Neural progenitor cell (in vitro differentiated cells): Measurements from ENCODE around the gene CCDC136. TPM values are rescaled to one million over a fixed set of nuclear protein-coding genes. Genes with fewer than 3 reads are reported as not detected.
A peak's percentile ranks its signal among the peaks of the same experiment; 100 is the strongest.

Experiments
- DNase-seq: peaks from one replicate; pipeline ENCODE4 v3.0.0-alpha.2; 2016; ENCODE audit warnings: low spot score
- H2AFZ ChIP-seq: fragments of 200-600 bp; sonication (generic); replicated peaks from 2 replicates; pipeline ENCODE4 v1.6.1; 2016; ENCODE audit warnings: antibody characterized with exemption
- H3F3A ChIP-seq: fragments of 200-600 bp; sonication (generic); 2 replicates; pipeline ENCODE4 v1.6.1; 2016; ENCODE audit warnings: antibody characterized with exemption, low read depth
- H3K27ac ChIP-seq: fragments of 200-600 bp; sonication (generic); 2 replicates; pipeline ENCODE4 v1.5.1; 2016; ENCODE audit warnings: mild to moderate bottlenecking
- H3K27me3 ChIP-seq: fragments of 200-600 bp; sonication (generic); 2 replicates; pipeline ENCODE4 v1.6.1; 2016; ENCODE audit warnings: mild to moderate bottlenecking, moderate library complexity
- H3K36me3 ChIP-seq: fragments of 200-600 bp; sonication (generic); 2 replicates; pipeline ENCODE4 v1.5.1; 2016
- H3K4me1 ChIP-seq: fragments of 200-600 bp; sonication (generic); 2 replicates; pipeline ENCODE4 v1.6.1; 2016; ENCODE audit warnings: mixed run types
- H3K4me2 ChIP-seq: fragments of 200-600 bp; sonication (generic); 2 replicates; pipeline ENCODE4 v1.6.1; 2016
- H3K4me3 ChIP-seq: fragments of 200-600 bp; sonication (generic); 2 replicates; pipeline ENCODE4 v1.5.1; 2016
- H3K79me2 ChIP-seq: fragments of 200-600 bp; sonication (generic); 2 replicates; pipeline ENCODE4 v1.6.1; 2016; ENCODE audit warnings: low read depth
- H3K9ac ChIP-seq: fragments of 200-600 bp; sonication (generic); 2 replicates; pipeline ENCODE4 v1.6.1; 2016
- H3K9me3 ChIP-seq: fragments of 200-600 bp; sonication (generic); 2 replicates; pipeline ENCODE4 v1.5.1; 2016; ENCODE audit warnings: low read depth
- H4K20me1 ChIP-seq: fragments of 200-600 bp; sonication (generic); 2 replicates; pipeline ENCODE4 v1.6.1; 2016; ENCODE audit warnings: low read depth
- H3K27ac Mint-ChIP-seq: 3 replicates; pipeline ENCODE4 v1.8.0; 2021; ENCODE audit warnings: mixed read lengths
- H3K27me3 Mint-ChIP-seq: 2 replicates; pipeline ENCODE4 v1.8.0; 2022; ENCODE audit warnings: low read depth, mild to moderate bottlenecking, inconsistent platforms, moderate library complexity, mixed read lengths; ENCODE audit not compliant: insufficient read depth
- H3K36me3 Mint-ChIP-seq: 3 replicates; pipeline ENCODE4 v1.8.0; 2021; ENCODE audit warnings: mixed read lengths
- H3K4me1 Mint-ChIP-seq: 3 replicates; pipeline ENCODE4 v1.8.0; 2021; ENCODE audit warnings: mixed read lengths
- H3K4me3 Mint-ChIP-seq: 3 replicates; pipeline ENCODE4 v1.8.0; 2021; ENCODE audit warnings: mild to moderate bottlenecking, moderate library complexity, mixed read lengths
- H3K9me3 Mint-ChIP-seq: 3 replicates; pipeline ENCODE4 v1.8.0; 2020; ENCODE audit warnings: mixed read lengths
- EZH2 ChIP-seq: fragments of 200-600 bp; sonication (generic); IDR thresholded peaks from 2 replicates; pipeline ENCODE4 v1.6.1; 2017; ENCODE audit warnings: antibody characterized with exemption, mild to moderate bottlenecking, moderate library complexity
- EZH2phosphoT487 ChIP-seq: fragments of 200-600 bp; sonication (generic); IDR thresholded peaks from 2 replicates; pipeline ENCODE4 v1.6.1; 2017; ENCODE audit warnings: antibody characterized with exemption
- total RNA-seq: library from RNA; depleted of rRNA; stranded (reverse); fragments of >200 nt; gene quantifications from 2 replicates; pipeline ENCODE4 v1.2.3, GENCODE V29; 2015; ENCODE audit warnings: low replicate concordance
- TF ChIP-seq, protein P1 (sequence below): fragments of 200-600 bp; sonication (generic); IDR thresholded peaks from 2 replicates; pipeline ENCODE4 v1.5.1; 2017; ENCODE audit warnings: antibody characterized with exemption, mild to moderate bottlenecking

CCDC136 gene
- total RNA-seq, 1 donor from 2014 or later, result 93.6 TPM

- H3K9ac ChIP-seq, result no peak within 1 kb of the TSS
- Mint-ChIP-seq H3K9me3 (peaks cover 21% of the 10 kb centered on the region), H3K36me3 (peaks cover 35% of the 10 kb centered on the region), H3K27ac (peak within 1 kb of the TSS; percentile 17), H3K4me1 (no peaks in the 10 kb centered on the region), H3K4me3 (no peak within 1 kb of the TSS), H3K27me3 (peaks cover 3% of the 10 kb centered on the region)
- no peaks in the 10 kb centered on the region for H4K20me1 ChIP-seq
- no peak within 1 kb of the TSS for H3K27ac ChIP-seq
- H3K4me1 ChIP-seq, result no peaks in the 10 kb centered on the region
- no peaks in the 10 kb centered on the region for H3K27me3 ChIP-seq
- H3K36me3 ChIP-seq, result peaks cover 4% of the 10 kb centered on the region
- DNase-seq, result no peak
- H3K79me2 ChIP-seq, result no peaks in the 10 kb centered on the region
- H3K4me3 ChIP-seq, result no peak within 1 kb of the TSS
- peaks cover 4% of the 10 kb centered on the region for H3K9me3 ChIP-seq
- no peak within 1 kb of the TSS for H3K4me2 ChIP-seq
- H2AFZ ChIP-seq, result no peak within 1 kb of the TSS
- TF ChIP-seq EZH2 (no peak), EZH2phosphoT487 (no peak)
- TF ChIP-seq, protein P1, sequence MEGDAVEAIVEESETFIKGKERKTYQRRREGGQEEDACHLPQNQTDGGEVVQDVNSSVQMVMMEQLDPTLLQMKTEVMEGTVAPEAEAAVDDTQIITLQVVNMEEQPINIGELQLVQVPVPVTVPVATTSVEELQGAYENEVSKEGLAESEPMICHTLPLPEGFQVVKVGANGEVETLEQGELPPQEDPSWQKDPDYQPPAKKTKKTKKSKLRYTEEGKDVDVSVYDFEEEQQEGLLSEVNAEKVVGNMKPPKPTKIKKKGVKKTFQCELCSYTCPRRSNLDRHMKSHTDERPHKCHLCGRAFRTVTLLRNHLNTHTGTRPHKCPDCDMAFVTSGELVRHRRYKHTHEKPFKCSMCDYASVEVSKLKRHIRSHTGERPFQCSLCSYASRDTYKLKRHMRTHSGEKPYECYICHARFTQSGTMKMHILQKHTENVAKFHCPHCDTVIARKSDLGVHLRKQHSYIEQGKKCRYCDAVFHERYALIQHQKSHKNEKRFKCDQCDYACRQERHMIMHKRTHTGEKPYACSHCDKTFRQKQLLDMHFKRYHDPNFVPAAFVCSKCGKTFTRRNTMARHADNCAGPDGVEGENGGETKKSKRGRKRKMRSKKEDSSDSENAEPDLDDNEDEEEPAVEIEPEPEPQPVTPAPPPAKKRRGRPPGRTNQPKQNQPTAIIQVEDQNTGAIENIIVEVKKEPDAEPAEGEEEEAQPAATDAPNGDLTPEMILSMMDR, result no peak
- H3F3A ChIP-seq, result peaks cover 8% of the 10 kb centered on the region
These were observed 15.9 kb upstream of the CCDC136 start, which contains the start of gene OPN1SW for GRCh38 chr7:128775744-128776474. OPN1SW (minus strand) TSS chr7:128775794; CDS start chr7:128775781, 13 bp downstream.

DNA sequence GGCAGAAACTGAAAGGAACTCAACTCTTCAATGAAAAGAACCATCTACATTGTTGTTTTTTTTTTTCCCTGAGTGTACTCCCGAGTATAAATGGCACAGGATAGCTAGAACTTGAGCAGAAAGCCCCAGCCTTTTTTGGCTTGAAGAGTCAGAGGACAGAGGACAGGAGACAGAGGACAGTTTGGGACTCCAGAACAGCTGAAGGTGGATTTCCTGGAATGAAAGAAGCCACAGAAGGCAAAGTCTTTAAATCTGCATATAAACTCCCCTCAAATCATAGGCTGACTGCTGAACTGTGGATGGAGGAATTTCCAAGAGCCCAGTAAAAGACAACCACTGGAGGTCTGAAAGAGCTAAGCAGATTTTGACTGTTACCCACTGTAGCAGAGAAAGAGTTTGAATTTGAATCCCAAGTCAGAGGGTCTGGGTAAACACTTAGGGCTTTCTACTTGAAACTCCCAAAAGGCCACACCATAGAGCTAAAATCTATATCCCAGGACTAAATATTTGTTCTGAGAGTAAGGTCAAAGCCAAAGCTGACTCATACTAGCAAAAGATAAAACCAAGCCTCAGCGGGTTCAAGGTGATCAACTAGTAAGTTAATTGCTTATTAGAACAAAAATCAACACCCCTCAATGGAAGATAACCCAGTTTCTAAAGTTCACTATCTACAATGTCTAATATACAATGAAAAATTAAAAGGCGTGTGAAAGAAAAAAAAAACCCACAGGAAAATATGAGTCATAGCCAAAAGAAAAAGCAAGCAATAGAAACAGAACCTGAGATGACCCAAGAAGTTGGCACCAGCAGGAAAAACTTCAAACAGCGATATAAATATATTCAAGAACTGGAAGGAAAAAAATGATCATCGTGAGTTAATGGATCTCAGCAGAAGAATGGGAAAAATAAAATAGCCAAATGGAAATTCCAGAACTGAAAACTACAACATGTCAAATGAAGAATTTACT, 14.3 kb upstream of the CCDC136 start:
- H3K9me3 Mint-ChIP-seq, result peaks cover 21% of the 10 kb centered on the region

GRCh38 chr7:128778946-128779345, 12.8 kb upstream of the CCDC136 start:
- no peaks in the 10 kb centered on the region for H3K27me3 ChIP-seq
- TF ChIP-seq EZH2phosphoT487, result no peak
- TF ChIP-seq EZH2, result no peak
- TF ChIP-seq, protein P1, result no peak
- no peak overlapping the region for H3K27ac ChIP-seq
- no peak overlapping the region for H3K4me3 ChIP-seq
- peaks cover 21% of the 10 kb centered on the region for H3K9me3 Mint-ChIP-seq
- no peak overlapping the region for H3K4me2 ChIP-seq
- peaks cover 3% of the 10 kb centered on the region for H3K4me1 Mint-ChIP-seq
- H3F3A ChIP-seq, result peaks cover 12% of the 10 kb centered on the region
- H3K27ac Mint-ChIP-seq, result no peak overlapping the region
- H2AFZ ChIP-seq, result no peak overlapping the region
- H3K4me1 ChIP-seq, result peaks cover 5% of the 10 kb centered on the region
- H3K9me3 ChIP-seq, result peaks cover 4% of the 10 kb centered on the region
- no peak overlapping the region for H3K4me3 Mint-ChIP-seq
- no peaks in the 10 kb centered on the region for H3K36me3 ChIP-seq
- peaks cover 14% of the 10 kb centered on the region for H3K36me3 Mint-ChIP-seq
- H3K27me3 Mint-ChIP-seq, result peaks cover 9% of the 10 kb centered on the region
- DNase-seq, result no peak
- no peaks in the 10 kb centered on the region for H4K20me1 ChIP-seq
- no peaks in the 10 kb centered on the region for H3K79me2 ChIP-seq
- no peak overlapping the region for H3K9ac ChIP-seq

More for the DNA sequence above, 14.3 kb upstream of the CCDC136 start:
- H2AFZ ChIP-seq, result no peak overlapping the region
- H3K27ac ChIP-seq, result no peak overlapping the region
- H3K36me3 ChIP-seq, result no peaks in the 10 kb centered on the region
- no peak overlapping the region for H3K4me2 ChIP-seq
- H4K20me1 ChIP-seq, result no peaks in the 10 kb centered on the region
- H3K79me2 ChIP-seq, result no peaks in the 10 kb centered on the region
- H3K27me3 ChIP-seq, result no peaks in the 10 kb centered on the region
- DNase-seq, result no peak
- H3K4me3 ChIP-seq, result no peak overlapping the region
- Mint-ChIP-seq H3K36me3 (peaks cover 24% of the 10 kb centered on the region), H3K4me3 (no peak overlapping the region), H3K27me3 (peaks cover 3% of the 10 kb centered on the region), H3K4me1 (no peaks in the 10 kb centered on the region), H3K27ac (no peak overlapping the region)
- H3K9ac ChIP-seq, result no peak overlapping the region
- no peaks in the 10 kb centered on the region for H3K4me1 ChIP-seq
- H3K9me3 ChIP-seq, result peaks cover 4% of the 10 kb centered on the region
- no peaks in the 10 kb centered on the region for H3F3A ChIP-seq
- TF ChIP-seq EZH2 (no peak), EZH2phosphoT487 (no peak)
- TF ChIP-seq, protein P1, result no peak
